ENCODE results near the gene RSBN1. TPM values are rescaled to one million over a fixed set of nuclear protein-coding genes. Genes with fewer than 3 reads are reported as not detected.
A peak's percentile ranks its signal among the peaks of the same experiment; 100 is the strongest.
"Not testable (repeated sequence)": the region's sequence is repeated elsewhere in the genome, so short reads cannot be mapped to it uniquely, and the experiment has no call there.

Gene RSBN1
- total RNA-seq, 1 experiment from 2014 or later = 8.4 TPM

GRCh38 chr1:113758631-113759332 lies 53.5 kb downstream of the RSBN1 start:
- H3K27me3 ChIP-seq (ENCODE audit: low read length) = no peaks in the 10 kb centered on the region
- no peaks in the 10 kb centered on the region for H3K9me2 ChIP-seq (replicated peaks; ENCODE audit: low read length)
- H3K4me3 ChIP-seq (ENCODE audit: low read length) = peak overlapping the region; percentile 91
- peak; percentile 63 for ATAC-seq
- peaks cover 5% of the 10 kb centered on the region; the same call in 1 of the 2 replicates for H3K4me1 ChIP-seq (ENCODE audit: insufficient read depth, low read length)
- POLR2A ChIA-PET (ENCODE audit: unreplicated experiment) = interaction anchor here (0.6 kb wide), 6 partner anchors 41 to 1084 kb away, joined by 3 to 8 read pairs (median 6); partner anchors contain the start of gene MOV10
- peak overlapping the region; percentile 99 for H2AFZ ChIP-seq (ENCODE audit: low read length)
- H4K20me1 ChIP-seq (ENCODE audit: low read length) = no peaks in the 10 kb centered on the region
- no peaks in the 10 kb centered on the region for H3F3A ChIP-seq (ENCODE audit: low read length, unreplicated experiment)
- H3K4me2 ChIP-seq (ENCODE audit: low read length) = peak overlapping the region; percentile 95
- peaks cover 33% of the 10 kb centered on the region for H3K79me2 ChIP-seq (ENCODE audit: low read length)
- BruUV-seq (replicated peaks) = no TSS peak
- DNase-seq = peak; percentile 43
- TF ChIP-seq EZH2 (IDR thresholded peaks at IDR 0.05; ENCODE audit: low read length, unreplicated experiment) (no peak), EZH2phosphoT487 (IDR thresholded peaks at IDR 0.05; ENCODE audit: borderline replicate concordance, low read length) (no peak), CTCF (conservative IDR thresholded peaks at IDR 0.05; ENCODE audit: low read depth, low read length) (no peak)
- H3K9me3 ChIP-seq (ENCODE audit: low read length) = no peaks in the 10 kb centered on the region
- CTCF ChIA-PET = interaction anchor here (0.6 kb wide), 1 partner anchor 397 kb away, joined by 3 read pairs; no protein-coding TSS in a partner anchor
- peak overlapping the region; percentile 81 for H3K9ac ChIP-seq (ENCODE audit: low read length)
- intact Hi-C loops (cut with micrococcal nuclease) = loop anchor here (2.0 to 5.0 kb wide), 2 partner anchors 52 to 144 kb away; partner anchors contain the start of gene AP4B1
- peak overlapping the region; percentile 80 for H3K27ac ChIP-seq (ENCODE audit: low read length)
- peaks cover 5% of the 10 kb centered on the region; the same call in 1 of the 2 replicates for H3K36me3 ChIP-seq (ENCODE audit: low read depth, low read length)

GRCh38 chr1:113756461-113756860 lies 55.8 kb downstream of the RSBN1 start:
- CTCF ChIA-PET = no interaction called here
- intact Hi-C loops (cut with micrococcal nuclease) = loop anchor here (5.0 kb wide), 1 partner anchor 146 kb away; the partner anchor contains the start of gene AP4B1
- Histone ChIP-seq H3K79me2 (ENCODE audit: low read length) (peaks cover 33% of the 10 kb centered on the region), H3K4me1 (ENCODE audit: insufficient read depth, low read length) (peaks cover 5% of the 10 kb centered on the region; the same call in 1 of the 2 replicates), H2AFZ (ENCODE audit: low read length) (no peak overlapping the region), H3K4me3 (ENCODE audit: low read length) (no peak overlapping the region), H3K9me3 (ENCODE audit: low read length) (no peaks in the 10 kb centered on the region), H3K27me3 (ENCODE audit: low read length) (no peaks in the 10 kb centered on the region), H3K4me2 (ENCODE audit: low read length) (peak overlapping the region; percentile 20; the same call in 1 of the 2 replicates), H3F3A (ENCODE audit: low read length, unreplicated experiment) (no peaks in the 10 kb centered on the region), H3K36me3 (ENCODE audit: low read depth, low read length) (peaks cover 5% of the 10 kb centered on the region; the same call in 1 of the 2 replicates), H3K27ac (ENCODE audit: low read length) (no peak overlapping the region), H3K9ac (ENCODE audit: low read length) (no peak overlapping the region), H4K20me1 (ENCODE audit: low read length) (no peaks in the 10 kb centered on the region), H3K9me2 (replicated peaks; ENCODE audit: low read length) (no peaks in the 10 kb centered on the region)
- DNase-seq (no peak), ATAC-seq (no peak)
- no peak for TF ChIP-seq CTCF (conservative IDR thresholded peaks at IDR 0.05; ENCODE audit: low read depth, low read length)
- no peak for TF ChIP-seq EZH2 (IDR thresholded peaks at IDR 0.05; ENCODE audit: low read length, unreplicated experiment)
- no peak for TF ChIP-seq EZH2phosphoT487 (IDR thresholded peaks at IDR 0.05; ENCODE audit: borderline replicate concordance, low read length)
- no TSS peak for BruUV-seq (replicated peaks)
- POLR2A ChIA-PET (ENCODE audit: unreplicated experiment) = no interaction called here

GRCh38 chr1:113753333-113753732 lies 58.9 kb downstream of the RSBN1 start:
- H2AFZ ChIP-seq (ENCODE audit: low read length); H3F3A ChIP-seq (ENCODE audit: low read length, unreplicated experiment); H3K9me2 ChIP-seq (replicated peaks; ENCODE audit: low read length); CTCF ChIA-PET; BruUV-seq (replicated peaks); H3K4me2 ChIP-seq (ENCODE audit: low read length); intact Hi-C loops (cut with micrococcal nuclease); H3K4me1 ChIP-seq (ENCODE audit: insufficient read depth, low read length); H3K4me3 ChIP-seq (ENCODE audit: low read length); POLR2A ChIA-PET (ENCODE audit: unreplicated experiment); ATAC-seq; H3K27me3 ChIP-seq (ENCODE audit: low read length); H3K9ac ChIP-seq (ENCODE audit: low read length); H3K9me3 ChIP-seq (ENCODE audit: low read length); H4K20me1 ChIP-seq (ENCODE audit: low read length); DNase-seq; H3K27ac ChIP-seq (ENCODE audit: low read length): not testable (repeated sequence)
- peaks cover 28% of the 10 kb centered on the region for H3K79me2 ChIP-seq (ENCODE audit: low read length)
- peaks cover 12% of the 10 kb centered on the region; the same call in 1 of the 2 replicates for H3K36me3 ChIP-seq (ENCODE audit: low read depth, low read length)

All from PC-3 (cell line).